H1 (cell line): ENCODE measurements around the gene NELL1. TPM values are rescaled to one million over a fixed set of nuclear protein-coding genes. Genes with fewer than 3 reads are reported as not detected.

Source experiments
- CTCF ChIA-PET: fragments of 300-600 bp; sonication (Branson Sonifier 250); formaldehyde crosslinking; loops from one replicate; lab custom pipeline; 2021; ENCODE audit not compliant: partially characterized antibody; lab: Charles Lee
- POLR2A ChIA-PET: fragments of 300-600 bp; sonication (Branson Sonifier 250); formaldehyde crosslinking; loops from one replicate; lab custom pipeline; 2021; ENCODE audit warnings: inconsistent platforms; ENCODE audit not compliant: partially characterized antibody; lab: Charles Lee
- DNase-seq, 2 experiments: peaks; one replicate each; pipeline versions ENCODE4 v3.0.0 to v3.0.0-alpha.2; 2010 to 2022; ENCODE audit warnings: low spot score in 2 of 2, low read depth in 1 of 2, mixed read lengths in 1 of 2
- FAIRE-seq: peaks from 2 replicates; lab custom pipeline; 2011; peaks lifted over from hg19 to GRCh38; lab: Jason Lieb, UNC
- H2AFZ ChIP-seq: 2 replicates; pipeline ENCODE4 v1.8.1; 2012; ENCODE audit warnings: low read length, inconsistent platforms
- H2AK5ac ChIP-seq: 2 replicates; pipeline ENCODE4 v1.6.1; 2013; ENCODE audit warnings: low read depth, low read length
- H2BK120ac ChIP-seq: replicated peaks from 2 replicates; pipeline ENCODE3; 2013; ENCODE audit warnings: low read depth, low read length, inconsistent platforms
- H2BK12ac ChIP-seq: 2 replicates; pipeline ENCODE4 v1.6.1; 2013; ENCODE audit warnings: low read depth, low read length
- H2BK15ac ChIP-seq: 2 replicates; pipeline ENCODE4 v1.6.1; 2013; ENCODE audit warnings: low read length
- H2BK20ac ChIP-seq: 2 replicates; pipeline ENCODE4 v1.6.1; 2013; ENCODE audit warnings: low read length
- H2BK5ac ChIP-seq: 2 replicates; pipeline ENCODE4 v1.6.1; 2013; ENCODE audit warnings: low read depth, low read length
- H3K14ac ChIP-seq: 2 replicates; pipeline ENCODE4 v1.6.1; 2013; ENCODE audit warnings: inconsistent platforms; ENCODE audit not compliant: insufficient read length
- H3K18ac ChIP-seq: 2 replicates; pipeline ENCODE4 v1.6.1; 2013; ENCODE audit warnings: low read length; ENCODE audit errors: extremely low read depth
- H3K23ac ChIP-seq: 2 replicates; pipeline ENCODE4 v1.6.1; 2013; ENCODE audit warnings: inconsistent platforms; ENCODE audit not compliant: insufficient read length
- H3K23me2 ChIP-seq: 2 replicates; pipeline ENCODE4 v1.6.1; 2013; ENCODE audit warnings: low read depth, low read length
- H3K27ac ChIP-seq: 2 replicates; pipeline ENCODE4 v1.6.1; 2011; ENCODE audit warnings: low read depth, low read length, inconsistent platforms
- H3K27me3 ChIP-seq, 4 experiments: replicated peaks in 1 of 4; 1 replicate in 1 of 4; 2 replicates in 3 of 4; pipeline versions ENCODE4 v1.6.1 to v1.8.1; 2011 to 2013; ENCODE audit warnings: low read length in 3 of 4, mild to moderate bottlenecking in 3 of 4, inconsistent platforms in 2 of 4, mixed read lengths in 2 of 4, moderate library complexity in 1 of 4; ENCODE audit not compliant: control insufficient read depth in 3 of 4, insufficient read depth in 3 of 4; ENCODE audit errors: extremely low read depth in 1 of 4
- H3K36me3 ChIP-seq, 4 experiments: 2 replicates each; pipeline versions ENCODE4 v1.6.1 to v1.8.1; 2011 to 2013; ENCODE audit warnings: mild to moderate bottlenecking in 4 of 4, low read length in 3 of 4, moderate library complexity in 2 of 4, control low read depth in 1 of 4, inconsistent platforms in 1 of 4; ENCODE audit not compliant: insufficient read depth in 4 of 4, control insufficient read depth in 2 of 4
- H3K4ac ChIP-seq: replicated peaks from 2 replicates; pipeline ENCODE3; 2013; ENCODE audit warnings: low read length, low read depth, mixed read lengths, inconsistent platforms; ENCODE audit not compliant: insufficient read length
- H3K4me1 ChIP-seq, 4 experiments: replicated peaks in 1 of 4; 1 replicate in 1 of 4; 2 replicates in 3 of 4; pipeline versions ENCODE4 v1.6.1 to v1.8.1; 2011 to 2013; ENCODE audit warnings: low read length in 3 of 4, inconsistent platforms in 2 of 4, mixed read lengths in 1 of 4; ENCODE audit not compliant: insufficient read depth in 4 of 4, control insufficient read depth in 3 of 4
- H3K4me2 ChIP-seq, 2 experiments: 2 replicates each; pipeline versions ENCODE4 v1.6.1 to v1.8.1; 2011 to 2013; ENCODE audit warnings: low read depth in 2 of 2, low read length in 2 of 2, control low read depth in 1 of 2, inconsistent platforms in 1 of 2, mild to moderate bottlenecking in 1 of 2; ENCODE audit not compliant: insufficient read depth in 1 of 2
- H3K4me3 ChIP-seq, 4 experiments: fragments of 200-600, 300-600 bp in 1 of 4; sonication (generic), shearing (Covaris generic), sonication (Bioruptor Twin) in 1 of 4; 2 replicates each; pipeline versions ENCODE4 v1.5.1 to v1.8.1; 2011 to 2016; ENCODE audit warnings: low read length in 4 of 4, low read depth in 3 of 4, control low read depth in 2 of 4, inconsistent platforms in 2 of 4, mild to moderate bottlenecking in 2 of 4, mixed read lengths in 1 of 4, moderate library complexity in 1 of 4; ENCODE audit not compliant: insufficient read depth in 2 of 4; ENCODE audit errors: extremely low read depth in 1 of 4
- H3K56ac ChIP-seq: replicated peaks from 2 replicates; pipeline ENCODE3; 2013; ENCODE audit warnings: low read depth, mild to moderate bottlenecking, mixed read lengths, low read length, inconsistent platforms; ENCODE audit not compliant: insufficient read length
- H3K79me1 ChIP-seq: 2 replicates; pipeline ENCODE4 v1.6.1; 2013; ENCODE audit warnings: low read depth, low read length, control low read depth
- H3K79me2 ChIP-seq, 2 experiments: 2 replicates each; pipeline versions ENCODE4 v1.6.1 to v1.8.1; 2012 to 2013; ENCODE audit warnings: low read length in 2 of 2, mild to moderate bottlenecking in 2 of 2, inconsistent platforms in 1 of 2; ENCODE audit not compliant: insufficient read depth in 2 of 2, control insufficient read depth in 1 of 2
- H3K9ac ChIP-seq, 4 experiments: replicated peaks in 1 of 4; 1 replicate in 1 of 4; 2 replicates in 3 of 4; pipeline versions ENCODE4 v1.6.1 to v1.8.1; 2011 to 2013; ENCODE audit warnings: low read depth in 3 of 4, low read length in 3 of 4, control low read depth in 2 of 4, mild to moderate bottlenecking in 2 of 4, moderate library complexity in 2 of 4, inconsistent platforms in 1 of 4; ENCODE audit errors: extremely low read depth in 1 of 4
- H3K9me3 ChIP-seq, 2 experiments: 2 replicates each; pipeline versions ENCODE4 v1.6.1 to v1.8.1; 2012 to 2013; ENCODE audit warnings: mild to moderate bottlenecking in 2 of 2, moderate library complexity in 2 of 2, control low read depth in 1 of 2, inconsistent platforms in 1 of 2, low read depth in 1 of 2, low read length in 1 of 2, mixed read lengths in 1 of 2; ENCODE audit not compliant: insufficient read depth in 2 of 2
- H4K20me1 ChIP-seq, 2 experiments: replicated peaks in 1 of 2; 2 replicates each; pipeline versions ENCODE3 to v1.8.1; 2011 to 2013; ENCODE audit warnings: inconsistent platforms in 2 of 2, low read length in 2 of 2, mild to moderate bottlenecking in 1 of 2; ENCODE audit not compliant: insufficient read depth in 2 of 2, control insufficient read depth in 1 of 2
- H4K5ac ChIP-seq: 2 replicates; pipeline ENCODE4 v1.6.1; 2013; ENCODE audit warnings: low read length, low read depth, mixed read lengths, inconsistent platforms; ENCODE audit not compliant: insufficient read length
- H4K8ac ChIP-seq: 2 replicates; pipeline ENCODE4 v1.8.0; 2013; ENCODE audit warnings: mild to moderate bottlenecking, moderate library complexity, low read length, inconsistent platforms; ENCODE audit not compliant: insufficient read depth; ENCODE audit errors: extremely low read depth
- H4K91ac ChIP-seq: replicated peaks from 2 replicates; pipeline ENCODE3; 2013; ENCODE audit warnings: low read length, mixed read lengths, inconsistent platforms; ENCODE audit not compliant: insufficient read length
- SIRT6 ChIP-seq: IDR thresholded peaks from one replicate; pipeline ENCODE4 v1.7.1; 2012; ENCODE audit warnings: low read length, inconsistent platforms
- SP2 ChIP-seq: IDR thresholded peaks from 2 replicates; pipeline ENCODE4 v1.6.1; 2012; ENCODE audit warnings: mild to moderate bottlenecking, low read length, inconsistent platforms
- WGBS, 2 experiments: shearing (Covaris generic) in 1 of 2; methylation state at CpG; one replicate each; pipeline versions ENCODE4 v1.1.6 to v1.1.7; 2013 to 2015; ENCODE audit warnings: low lambda C conversion rate in 2 of 2, mixed read lengths in 2 of 2, inconsistent platforms in 1 of 2, low coverage in 1 of 2, missing lambda C conversion rate in 1 of 2; ENCODE audit not compliant: insufficient replicate concordance in 2 of 2, insufficient coverage in 1 of 2, insufficient read length in 1 of 2; ENCODE audit errors: extremely low coverage in 1 of 2, missing lambda C conversion rate in 1 of 2; 5-methylcytosine and 5-hydroxymethylcytosine counted together
- polyA plus RNA-seq, 7 experiments: library from polyadenylated mRNA; depleted of rRNA in 3 of 7; stranded (reverse) in 5 of 7; unstranded in 2 of 7; fragments of >200 nt in 5 of 7; fragments of 200-250 nt in 2 of 7; gene quantifications; 1 replicate in 5 of 7; 2 replicates in 1 of 7; 4 replicates in 1 of 7; pipeline versions ENCODE4 v1.2.1 to v1.2.3, GENCODE V29; 2011 to 2013; ENCODE audit warnings: missing spikeins in 2 of 7, mixed read lengths in 2 of 7
- total RNA-seq: library from RNA; stranded (reverse); fragmentation: NEBNext Ultra II Directional; extraction: Animal tissue kit (Norgen Biotek cat#: 25700); gene quantifications from 2 replicates; pipeline ENCODE4 v1.2.1, GENCODE V29; 2021
- TF ChIP-seq, protein P1 (sequence below): IDR thresholded peaks from 2 replicates; pipeline ENCODE4 v1.6.1; 2011; ENCODE audit warnings: low read depth, mild to moderate bottlenecking, low read length; ENCODE audit not compliant: insufficient read depth

The NELL1 gene
- total and polyA plus RNA-seq, 2 of the 8 experiments (the other 6 are each of a cell fraction or from before 2014, with no cell fraction given), result 0.21 TPM; not detected in 1

DNA sequence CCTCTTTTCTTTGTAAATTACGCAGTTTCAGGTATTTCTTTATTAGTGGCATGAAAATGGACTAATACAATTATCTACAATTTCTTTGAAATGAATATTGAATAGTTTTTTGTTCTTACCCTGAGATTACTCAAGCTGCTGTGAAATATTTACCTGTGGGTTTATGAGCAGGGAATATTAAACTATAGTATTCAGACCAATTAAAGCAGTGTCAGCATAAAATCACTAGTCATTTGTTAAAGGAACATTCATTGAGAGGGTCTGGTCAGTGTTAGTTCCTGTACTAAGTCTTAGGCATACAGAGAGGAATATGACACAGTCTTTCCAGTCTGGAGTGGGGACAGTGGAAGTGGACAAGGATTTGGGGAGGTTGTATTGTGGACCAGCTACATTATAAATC lies 877.3 kb downstream of the NELL1 start:
- no peaks in the 10 kb centered on the region for H3K4me1 ChIP-seq
- no peak overlapping the region for H3K4me2 ChIP-seq
- H4K8ac ChIP-seq, result no peak overlapping the region
- no peak overlapping the region for H3K4ac ChIP-seq
- no peak overlapping the region for H3K56ac ChIP-seq
- no peak overlapping the region for H4K91ac ChIP-seq
- no peak overlapping the region for H2BK120ac ChIP-seq
- POLR2A ChIA-PET, result no interaction called here
- no peaks in the 10 kb centered on the region for H3K79me1 ChIP-seq
- H3K27ac ChIP-seq, result no peak overlapping the region
- H2BK5ac ChIP-seq, result no peak overlapping the region
- H2BK20ac ChIP-seq, result no peak overlapping the region
- H3K27me3 ChIP-seq, result no peaks in the 10 kb centered on the region
- no peak overlapping the region for H3K18ac ChIP-seq
- no peaks in the 10 kb centered on the region for H4K20me1 ChIP-seq
- no peak overlapping the region for H2BK15ac ChIP-seq
- H3K23me2 ChIP-seq, result no peaks in the 10 kb centered on the region
- H3K79me2 ChIP-seq, result no peaks in the 10 kb centered on the region
- no peak overlapping the region for H2AK5ac ChIP-seq
- no peak overlapping the region for H3K9ac ChIP-seq
- no peak overlapping the region for H3K14ac ChIP-seq
- H3K4me3 ChIP-seq, result no peak overlapping the region
- no peak for FAIRE-seq
- 6% methylated on average over 1 of the region's 1 CpG; no CpG with 5 or more reads in 1 of the 2 experiments for WGBS, 2 experiments
- no peak overlapping the region for H3K23ac ChIP-seq
- H2BK12ac ChIP-seq, result no peak overlapping the region
- CTCF ChIA-PET, result interaction anchor here (1.3 kb wide), 1 partner anchor 67 kb away, joined by 3 read pairs; no protein-coding TSS in a partner anchor
- DNase-seq, result no peak
- no peak overlapping the region for H4K5ac ChIP-seq
- H3K9me3 ChIP-seq, result no peaks in the 10 kb centered on the region
- no peaks in the 10 kb centered on the region for H3K36me3 ChIP-seq
- H2AFZ ChIP-seq, result no peak overlapping the region
- TF ChIP-seq, protein P1, sequence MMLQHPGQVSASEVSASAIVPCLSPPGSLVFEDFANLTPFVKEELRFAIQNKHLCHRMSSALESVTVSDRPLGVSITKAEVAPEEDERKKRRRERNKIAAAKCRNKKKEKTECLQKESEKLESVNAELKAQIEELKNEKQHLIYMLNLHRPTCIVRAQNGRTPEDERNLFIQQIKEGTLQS, result no peak
- TF ChIP-seq SIRT6 (no peak), SP2 (no peak)
